Rectal smooth muscle tissue (tissue), 1 donor: ENCODE measurements around the gene IFI44L.
A peak's percentile ranks its signal among the peaks of the same experiment; 100 is the strongest.

Experiments used
- H3K27ac ChIP-seq: one replicate; pipeline ENCODE4 v1.7.0; 2013; ENCODE audit warnings: low read depth, low read length, inconsistent platforms
- H3K27me3 ChIP-seq: one replicate; pipeline ENCODE4 v1.7.0; 2013; ENCODE audit warnings: low read length; ENCODE audit not compliant: control insufficient read depth, insufficient read depth
- H3K36me3 ChIP-seq: one replicate; pipeline ENCODE4 v1.7.0; 2013; ENCODE audit warnings: low read length; ENCODE audit not compliant: control insufficient read depth, insufficient read depth
- H3K4me1 ChIP-seq: one replicate; pipeline ENCODE4 v1.7.0; 2013; ENCODE audit warnings: low read length; ENCODE audit not compliant: control insufficient read depth, insufficient read depth
- H3K4me3 ChIP-seq: one replicate; pipeline ENCODE4 v1.7.0; 2013; ENCODE audit warnings: low read length
- H3K9ac ChIP-seq: one replicate; pipeline ENCODE4 v1.7.0; 2013; ENCODE audit warnings: low read length

The IFI44L gene

GRCh38 chr1:78619803-78620579 is at the start of gene IFI44L:
Gene IFI44L (plus strand): TSS chr1:78620448. CDS start chr1:78627916, 7,468 bp downstream.
- peaks cover 7% of the 10 kb centered on the region for H3K4me1 ChIP-seq
- H3K27me3 ChIP-seq: no peaks in the 10 kb centered on the region
- peak within 1 kb of the TSS; percentile 65 for H3K27ac ChIP-seq
- H3K36me3 ChIP-seq: no peaks in the 10 kb centered on the region
- no peak within 1 kb of the TSS for H3K9ac ChIP-seq
- peak within 1 kb of the TSS; percentile 57 for H3K4me3 ChIP-seq

- H3K9ac ChIP-seq: no peak overlapping the region
- H3K4me1 ChIP-seq: no peaks in the 10 kb centered on the region
- H3K4me3 ChIP-seq: no peak overlapping the region
- no peaks in the 10 kb centered on the region for H3K36me3 ChIP-seq
- no peaks in the 10 kb centered on the region for H3K27me3 ChIP-seq
- no peak overlapping the region for H3K27ac ChIP-seq
Observed at GRCh38 chr1:78570539-78570938, 49.7 kb upstream of the IFI44L start.

- H3K9ac ChIP-seq: no peak overlapping the region
- H3K4me1 ChIP-seq: peaks cover 5% of the 10 kb centered on the region
Observed at GRCh38 chr1:78577257-78578100, 42.8 kb upstream of the IFI44L start.

GRCh38 chr1:78586572-78586971 is 33.7 kb upstream of the IFI44L start:
- Histone ChIP-seq H3K9ac (no peak overlapping the region), H3K4me1 (no peaks in the 10 kb centered on the region), H3K4me3 (no peak overlapping the region), H3K27me3 (no peaks in the 10 kb centered on the region), H3K27ac (no peak overlapping the region), H3K36me3 (no peaks in the 10 kb centered on the region)

More at GRCh38 chr1:78577257-78578100, 42.8 kb upstream of the IFI44L start:
- no peak overlapping the region for H3K27ac ChIP-seq
- H3K4me3 ChIP-seq: no peak overlapping the region
- no peaks in the 10 kb centered on the region for H3K36me3 ChIP-seq
- H3K27me3 ChIP-seq: no peaks in the 10 kb centered on the region

- H3K4me1 ChIP-seq: no peaks in the 10 kb centered on the region
- no peak overlapping the region for H3K27ac ChIP-seq
- no peaks in the 10 kb centered on the region for H3K27me3 ChIP-seq
- H3K4me3 ChIP-seq: no peak overlapping the region
- H3K36me3 ChIP-seq: no peaks in the 10 kb centered on the region
- no peak overlapping the region for H3K9ac ChIP-seq
Observed at GRCh38 chr1:78587211-78587610, 33.0 kb upstream of the IFI44L start.

- no peak overlapping the region for H3K4me3 ChIP-seq
- no peak overlapping the region for H3K9ac ChIP-seq
Observed at GRCh38 chr1:78591971-78592370, 28.3 kb upstream of the IFI44L start.

GRCh38 chr1:78599294-78599693 is 21.0 kb upstream of the IFI44L start:
- Histone ChIP-seq H3K9ac (no peak overlapping the region), H3K4me3 (no peak overlapping the region), H3K36me3 (no peaks in the 10 kb centered on the region), H3K27ac (no peak overlapping the region), H3K27me3 (no peaks in the 10 kb centered on the region), H3K4me1 (no peaks in the 10 kb centered on the region)

More at GRCh38 chr1:78591971-78592370, 28.3 kb upstream of the IFI44L start:
- H3K27ac ChIP-seq: no peak overlapping the region
- no peaks in the 10 kb centered on the region for H3K36me3 ChIP-seq
- H3K27me3 ChIP-seq: no peaks in the 10 kb centered on the region
- H3K4me1 ChIP-seq: no peaks in the 10 kb centered on the region

- H3K27ac ChIP-seq: no peak overlapping the region
- no peaks in the 10 kb centered on the region for H3K36me3 ChIP-seq
- no peaks in the 10 kb centered on the region for H3K4me1 ChIP-seq
- no peak overlapping the region for H3K9ac ChIP-seq
- H3K27me3 ChIP-seq: no peaks in the 10 kb centered on the region
- no peak overlapping the region for H3K4me3 ChIP-seq
Observed at GRCh38 chr1:78601068-78601467, 19.2 kb upstream of the IFI44L start.

GRCh38 chr1:78603206-78603605 is 17.0 kb upstream of the IFI44L start:
- Histone ChIP-seq H3K4me3 (no peak overlapping the region), H3K27me3 (no peaks in the 10 kb centered on the region), H3K9ac (no peak overlapping the region), H3K27ac (no peak overlapping the region), H3K4me1 (no peaks in the 10 kb centered on the region), H3K36me3 (no peaks in the 10 kb centered on the region)

- Histone ChIP-seq H3K27me3 (no peaks in the 10 kb centered on the region), H3K4me3 (no peak overlapping the region), H3K9ac (no peak overlapping the region), H3K27ac (no peak overlapping the region), H3K36me3 (no peaks in the 10 kb centered on the region), H3K4me1 (no peaks in the 10 kb centered on the region)
Observed at GRCh38 chr1:78604643-78605042, 15.6 kb upstream of the IFI44L start.

- Histone ChIP-seq H3K27ac (no peak overlapping the region), H3K4me1 (no peaks in the 10 kb centered on the region), H3K9ac (no peak overlapping the region), H3K36me3 (no peaks in the 10 kb centered on the region), H3K4me3 (no peak overlapping the region), H3K27me3 (no peaks in the 10 kb centered on the region)
Observed at GRCh38 chr1:78606274-78606673, 14.0 kb upstream of the IFI44L start.

- no peak overlapping the region for H3K27ac ChIP-seq
- no peaks in the 10 kb centered on the region for H3K27me3 ChIP-seq
- no peak overlapping the region for H3K9ac ChIP-seq
- no peaks in the 10 kb centered on the region for H3K36me3 ChIP-seq
- no peaks in the 10 kb centered on the region for H3K4me1 ChIP-seq
- H3K4me3 ChIP-seq: no peak overlapping the region
Observed at GRCh38 chr1:78607334-78607927, 12.8 kb upstream of the IFI44L start.
